Endodermal cell (in vitro differentiated cells): Measurements from ENCODE around the gene MICB. TPM values are rescaled to one million over a fixed set of nuclear protein-coding genes. Genes with fewer than 3 reads are reported as not detected.

ENCODE experiments used
- DNase-seq: peaks from one replicate; pipeline ENCODE4 v3.0.0-alpha.2; 2017
- H3K27ac ChIP-seq: 2 replicates; pipeline ENCODE4 v1.5.1; 2013; ENCODE audit warnings: mild to moderate bottlenecking, low read depth, low read length, moderate library complexity
- H3K27me3 ChIP-seq: 2 replicates; pipeline ENCODE4 v1.6.1; 2013; ENCODE audit warnings: mild to moderate bottlenecking, low read length, moderate library complexity; ENCODE audit not compliant: insufficient read depth, control insufficient read depth, poor library complexity, severe bottlenecking
- H3K36me3 ChIP-seq: 2 replicates; pipeline ENCODE4 v1.7.0; 2013; ENCODE audit warnings: mild to moderate bottlenecking, low read length, moderate library complexity; ENCODE audit not compliant: control insufficient read depth, insufficient read depth
- H3K4me1 ChIP-seq: one replicate; pipeline ENCODE4 v1.7.0; 2013; ENCODE audit warnings: low read length; ENCODE audit not compliant: control insufficient read depth, insufficient read depth
- H3K4me3 ChIP-seq: 2 replicates; pipeline ENCODE4 v1.5.1; 2013; ENCODE audit warnings: mild to moderate bottlenecking, low read length, moderate library complexity
- H3K9ac ChIP-seq: 2 replicates; pipeline ENCODE4 v1.6.1; 2013; ENCODE audit warnings: mild to moderate bottlenecking, low read length, moderate library complexity; ENCODE audit not compliant: poor library complexity, severe bottlenecking; ENCODE audit errors: extremely low read depth
- H3K9me3 ChIP-seq: 2 replicates; pipeline ENCODE4 v1.6.1; 2013; ENCODE audit warnings: mild to moderate bottlenecking, low read length, moderate library complexity; ENCODE audit not compliant: control insufficient read depth
- H3K27ac Mint-ChIP-seq: 2 replicates; pipeline ENCODE4 v1.8.0; 2020; ENCODE audit warnings: mixed read lengths
- H3K27me3 Mint-ChIP-seq: 2 replicates; pipeline ENCODE4 v1.8.0; 2021; ENCODE audit warnings: mild to moderate bottlenecking, mixed read lengths; ENCODE audit not compliant: insufficient read depth
- H3K36me3 Mint-ChIP-seq: 2 replicates; pipeline ENCODE4 v1.8.0; 2020; ENCODE audit warnings: low read depth, mixed read lengths
- H3K4me1 Mint-ChIP-seq: 2 replicates; pipeline ENCODE4 v1.8.0; 2020; ENCODE audit warnings: mixed read lengths
- H3K4me3 Mint-ChIP-seq: 2 replicates; pipeline ENCODE4 v1.8.0; 2020; ENCODE audit warnings: mild to moderate bottlenecking, moderate library complexity, mixed read lengths
- H3K9me3 Mint-ChIP-seq: 2 replicates; pipeline ENCODE4 v1.8.0; 2020; ENCODE audit warnings: mild to moderate bottlenecking, mixed read lengths
- CTCF ChIP-seq: fragments of 200-600 bp; sonication (generic); conservative IDR thresholded peaks from 2 replicates; pipeline ENCODE4 v1.5.0; 2021; ENCODE audit warnings: antibody characterized with exemption, mild to moderate bottlenecking
- WGBS, 2 experiments: methylation state at CpG; one replicate each; pipeline versions ENCODE4 v1.1.5 to v1.1.7; 2013; ENCODE audit warnings: missing lambda C conversion rate in 2 of 2, mixed read lengths in 1 of 2; ENCODE audit not compliant: insufficient coverage in 1 of 2, insufficient read length in 1 of 2; 5-methylcytosine and 5-hydroxymethylcytosine counted together
- total RNA-seq, 2 donors: library from RNA; stranded (reverse); fragmentation: NEBNext Ultra II Directional in 1 of 2; extraction: Animal tissue kit (Norgen Biotek cat#: 25700) in 1 of 2; gene quantifications; 2 replicates in 1 of 2; 3 replicates in 1 of 2; pipeline ENCODE4 v1.2.1, GENCODE V29; 2021

The MICB gene
- total RNA-seq, 2 donors from 2014 or later: 8.2 to 8.5 TPM

GRCh38 chr6:31525553-31525931 lies 27.6 kb downstream of the MICB start:
- DNase-seq: no peak
- WGBS, 2 experiments: 89 to 100% methylated on average over 3 to 7 of the region's 8 CpGs
- no peak overlapping the region for H3K4me3 Mint-ChIP-seq
- peaks cover 11% of the 10 kb centered on the region for H3K36me3 Mint-ChIP-seq
- H3K4me1 Mint-ChIP-seq: peaks cover 13% of the 10 kb centered on the region
- no peaks in the 10 kb centered on the region for H3K27me3 ChIP-seq
- no peak overlapping the region for H3K4me3 ChIP-seq
- TF ChIP-seq CTCF: no peak
- H3K27ac ChIP-seq: no peak overlapping the region
- H3K27ac Mint-ChIP-seq: no peak overlapping the region
- H3K27me3 Mint-ChIP-seq: peaks cover 12% of the 10 kb centered on the region
- H3K4me1 ChIP-seq: no peaks in the 10 kb centered on the region
- H3K36me3 ChIP-seq: peaks cover 11% of the 10 kb centered on the region
- no peaks in the 10 kb centered on the region for H3K9me3 ChIP-seq
- no peak overlapping the region for H3K9ac ChIP-seq
- no peaks in the 10 kb centered on the region for H3K9me3 Mint-ChIP-seq

GRCh38 chr6:31525932-31526591 lies 28.1 kb downstream of the MICB start:
- Mint-ChIP-seq H3K4me1 (peaks cover 17% of the 10 kb centered on the region), H3K9me3 (no peaks in the 10 kb centered on the region), H3K27me3 (peaks cover 8% of the 10 kb centered on the region), H3K36me3 (peaks cover 16% of the 10 kb centered on the region), H3K27ac (no peak overlapping the region), H3K4me3 (no peak overlapping the region)
- Histone ChIP-seq H3K27ac (no peak overlapping the region), H3K4me3 (no peak overlapping the region), H3K36me3 (peaks cover 16% of the 10 kb centered on the region), H3K4me1 (no peaks in the 10 kb centered on the region), H3K9ac (no peak overlapping the region), H3K27me3 (no peaks in the 10 kb centered on the region), H3K9me3 (no peaks in the 10 kb centered on the region)
- TF ChIP-seq CTCF: no peak
- 94 to 100% methylated on average over 2 to 4 of the region's 4 CpGs for WGBS, 2 experiments
- no peak for DNase-seq

- H3K36me3 Mint-ChIP-seq: peaks cover 35% of the 10 kb centered on the region
- H3K27me3 Mint-ChIP-seq: no peaks in the 10 kb centered on the region
- no peak overlapping the region for H3K4me3 ChIP-seq
- no peaks in the 10 kb centered on the region for H3K27me3 ChIP-seq
- no peak overlapping the region for H3K4me3 Mint-ChIP-seq
- H3K36me3 ChIP-seq: peaks cover 39% of the 10 kb centered on the region
- peak; percentile 52 for DNase-seq
- H3K9me3 Mint-ChIP-seq: no peaks in the 10 kb centered on the region
- no peaks in the 10 kb centered on the region for H3K4me1 ChIP-seq
- peak overlapping the region; percentile 48 for H3K27ac Mint-ChIP-seq
- no peak for TF ChIP-seq CTCF
- 92 to 95% methylated on average over 4 of the region's 4 CpGs for WGBS, 2 experiments
- H3K27ac ChIP-seq: peak overlapping the region; percentile 36
- peaks cover 17% of the 10 kb centered on the region for H3K4me1 Mint-ChIP-seq
- no peaks in the 10 kb centered on the region for H3K9me3 ChIP-seq
- no peak overlapping the region for H3K9ac ChIP-seq
Observed at GRCh38 chr6:31528307-31528777, 30.4 kb downstream of the MICB start.
